Suppressor macrophage (primary cell): Measurements from ENCODE around the gene OR10G3.
A peak's percentile ranks its signal among the peaks of the same experiment; 100 is the strongest.

Experiments
- DNase-seq, 4 experiments: peaks; one replicate each; pipeline ENCODE4 v3.0.0-alpha.2; 2020 to 2022

OR10G3 gene

GRCh38 chr14:21535545-21536417, 44.1 kb downstream of the OR10G3 start:
- DNase-seq = no peak

- peak in 3 of 4 experiments; percentile 8 to 27 (median 15) for DNase-seq
These were observed 45.3 kb downstream of the OR10G3 start for GRCh38 chr14:21534576-21534975.

- no peak for DNase-seq
These were observed 46.6 kb downstream of the OR10G3 start for GRCh38 chr14:21533294-21533693.

GRCh38 chr14:21529515-21529914, 50.4 kb downstream of the OR10G3 start:
- no peak for DNase-seq

DNA sequence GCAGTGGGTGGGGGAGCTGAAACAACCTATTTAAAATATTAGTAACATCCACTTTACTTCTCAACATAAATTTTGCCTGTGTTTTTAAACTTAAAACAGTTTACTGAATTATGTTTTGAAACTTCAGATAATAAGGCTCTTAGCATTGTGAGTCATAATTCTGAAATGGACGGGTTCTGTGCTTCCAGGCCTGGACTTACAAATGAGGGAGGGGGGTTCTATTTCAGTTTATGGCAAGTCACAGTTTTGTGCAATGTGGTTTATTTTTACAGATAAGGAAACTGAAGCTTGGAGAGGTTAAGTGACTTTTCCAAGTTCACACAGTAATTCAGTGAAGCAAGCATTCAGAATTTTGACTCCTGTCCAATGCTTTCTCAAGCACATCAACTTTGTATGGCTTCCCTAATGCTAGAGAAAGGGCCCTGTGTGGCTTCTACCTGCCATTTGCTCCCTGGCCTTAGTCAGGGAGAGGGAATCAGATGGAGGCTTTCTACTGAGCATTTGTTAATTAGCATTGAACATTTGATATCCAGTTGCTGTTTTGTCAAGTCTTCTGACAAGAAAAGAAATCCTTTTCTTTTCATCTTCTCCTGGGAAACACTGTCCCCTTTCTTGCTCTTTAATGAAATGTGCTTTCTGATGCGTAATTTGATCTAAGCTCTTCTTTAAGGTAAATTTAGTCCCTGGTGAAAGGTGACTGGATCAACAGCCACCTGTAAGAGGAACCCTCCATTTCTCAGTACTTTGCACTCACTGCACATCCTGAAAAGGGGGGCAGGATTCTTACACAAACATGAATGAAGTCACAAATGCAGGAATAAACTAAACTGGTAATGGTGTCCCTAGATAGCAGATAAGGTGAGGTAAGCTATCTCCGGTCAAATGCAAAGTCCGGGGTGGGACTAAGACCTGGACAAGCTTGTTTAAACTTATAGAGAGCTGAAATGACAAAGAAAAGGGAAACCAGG, 51.2 kb downstream of the OR10G3 start:
- no peak for DNase-seq

GRCh38 chr14:21527318-21527679, 52.6 kb downstream of the OR10G3 start:
- DNase-seq = no peak

- DNase-seq = no peak
These were observed 53.1 kb downstream of the OR10G3 start for GRCh38 chr14:21526672-21527317.

- peak in 2 of 4 experiments; percentile 14 to 42 for DNase-seq
These were observed 53.8 kb downstream of the OR10G3 start, which contains the start of gene SALL2 for GRCh38 chr14:21525962-21526671. SALL2 (minus strand) TSS chr14:21526346; CDS start chr14:21526127, 219 bp downstream.

DNA sequence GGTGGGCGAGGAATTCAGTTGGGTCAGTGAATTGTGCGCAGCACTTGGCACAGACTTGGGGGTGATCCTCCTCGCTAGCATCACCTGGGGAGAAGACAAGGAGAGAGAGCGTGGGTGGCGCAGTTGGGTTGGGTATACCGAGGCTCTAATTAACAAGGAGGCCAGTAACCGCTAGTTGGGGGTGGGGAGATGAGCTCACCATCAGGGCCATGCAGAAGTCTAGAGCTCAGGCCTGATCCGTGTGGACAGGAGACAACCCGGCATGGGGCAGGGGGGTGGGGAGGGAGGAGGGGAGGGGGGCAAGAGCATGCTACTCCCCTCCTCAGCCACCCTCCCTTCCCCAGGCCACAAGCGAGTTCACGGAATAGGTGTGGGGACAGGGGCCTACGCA, 54.3 kb downstream of the OR10G3 start:
- no peak for DNase-seq

GRCh38 chr14:21524575-21525490, 55.0 kb downstream of the OR10G3 start:
- DNase-seq = no peak

DNA sequence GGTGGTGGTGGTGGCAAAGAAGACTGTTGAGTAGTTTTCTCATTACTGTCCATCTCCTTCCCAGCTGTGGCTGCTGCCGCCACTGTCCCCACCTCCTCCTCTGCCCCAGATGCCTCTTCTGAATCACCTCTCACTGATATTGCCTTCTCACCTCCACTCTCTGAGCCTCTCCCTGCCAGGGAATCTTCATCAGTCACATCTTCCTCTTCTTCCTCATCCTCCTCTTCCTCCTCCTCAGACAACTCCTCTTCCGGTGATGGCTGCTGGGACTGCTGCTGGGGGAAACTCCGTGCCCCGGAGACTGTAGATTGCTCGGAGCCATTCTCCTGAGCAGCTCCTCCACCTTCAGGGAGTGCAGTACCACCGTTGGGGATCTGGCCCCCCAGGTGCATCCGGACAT, 56.7 kb downstream of the OR10G3 start:
- DNase-seq = no peak

GRCh38 chr14:21521501-21521900, 58.4 kb downstream of the OR10G3 start:
- DNase-seq = no peak

- DNase-seq = no peak
These were observed 59.1 kb downstream of the OR10G3 start for GRCh38 chr14:21520767-21521166.

- no peak for DNase-seq
These were observed 61.2 kb downstream of the OR10G3 start for GRCh38 chr14:21518725-21519124.
